Liver (tissue), 9 donors: ENCODE results near the gene NDUFA12. TPM values are rescaled to one million over a fixed set of nuclear protein-coding genes. Genes with fewer than 3 reads are reported as not detected.

Source experiments
- DNase-seq: peaks from one replicate; pipeline ENCODE4 v3.0.0-alpha.2; 2017; ENCODE audit warnings: low spot score
- H3K27ac ChIP-seq, 2 donors: one replicate each; pipeline ENCODE4 v1.7.0; 2013; ENCODE audit warnings: inconsistent platforms in 2 of 2, low read length in 2 of 2, control low read depth in 1 of 2, low read depth in 1 of 2, mild to moderate bottlenecking in 1 of 2
- H3K27me3 ChIP-seq, 4 donors: one replicate each; pipeline versions ENCODE4 v1.6.1 to v1.7.0; 2013; ENCODE audit warnings: low read length in 3 of 4, inconsistent platforms in 1 of 4, mild to moderate bottlenecking in 1 of 4, moderate library complexity in 1 of 4; ENCODE audit not compliant: control insufficient read depth in 4 of 4, insufficient read depth in 4 of 4
- H3K36me3 ChIP-seq, 4 donors: one replicate each; pipeline versions ENCODE4 v1.6.1 to v1.7.0; 2013; ENCODE audit warnings: low read length in 3 of 4, mild to moderate bottlenecking in 3 of 4, low read depth in 1 of 4, moderate library complexity in 1 of 4; ENCODE audit not compliant: control insufficient read depth in 4 of 4, insufficient read depth in 3 of 4
- H3K4me1 ChIP-seq, 4 donors: one replicate each; pipeline versions ENCODE4 v1.6.1 to v1.7.0; 2013; ENCODE audit warnings: low read length in 3 of 4, mild to moderate bottlenecking in 3 of 4, moderate library complexity in 1 of 4; ENCODE audit not compliant: control insufficient read depth in 4 of 4, insufficient read depth in 4 of 4
- H3K4me3 ChIP-seq, 3 donors: one replicate each; pipeline versions ENCODE4 v1.6.1 to v1.7.0; 2013; ENCODE audit warnings: low read length in 3 of 3, control low read depth in 1 of 3, low read depth in 1 of 3, mild to moderate bottlenecking in 1 of 3
- H3K9ac ChIP-seq, 2 donors: one replicate each; pipeline ENCODE4 v1.7.0; 2013; ENCODE audit warnings: low read length in 2 of 2, mild to moderate bottlenecking in 2 of 2, moderate library complexity in 2 of 2, control low read depth in 1 of 2, low read depth in 1 of 2
- H3K9me3 ChIP-seq, 4 donors: one replicate each; pipeline versions ENCODE4 v1.6.1 to v1.7.0; 2013; ENCODE audit warnings: low read length in 3 of 4; ENCODE audit not compliant: control insufficient read depth in 4 of 4
- ATF3 ChIP-seq: IDR thresholded peaks from 2 replicates; pipeline ENCODE4 v1.6.1; 2016; ENCODE audit warnings: antibody characterized with exemption
- CTCF ChIP-seq: fragments of 150-350 bp; IDR thresholded peaks from 2 replicates; pipeline ENCODE4 v1.5.1; 2017; ENCODE audit warnings: improper control_type of control experiment, low read depth, low read length; ENCODE audit not compliant: missing input control
- EGR1 ChIP-seq, 2 donors: IDR thresholded peaks; 2 replicates each; pipeline ENCODE4 v1.6.1; 2016 to 2018; ENCODE audit warnings: antibody characterized with exemption in 2 of 2, low read depth in 2 of 2
- FOXA1 ChIP-seq: IDR thresholded peaks from 2 replicates; pipeline ENCODE4 v1.6.1; 2016; ENCODE audit warnings: antibody characterized with exemption
- FOXA2 ChIP-seq: IDR thresholded peaks from 2 replicates; pipeline ENCODE4 v1.6.1; 2016; ENCODE audit warnings: antibody characterized with exemption
- GABPA ChIP-seq, 2 donors: IDR thresholded peaks in 1 of 2; conservative IDR thresholded peaks in 1 of 2; 2 replicates each; pipeline ENCODE4 v1.6.1; 2016; ENCODE audit warnings: antibody characterized with exemption in 2 of 2, mild to moderate bottlenecking in 1 of 2, moderate library complexity in 1 of 2
- HNF4A ChIP-seq, 2 donors: conservative IDR thresholded peaks; 2 replicates each; pipeline ENCODE4 v1.6.1; 2016; ENCODE audit warnings: antibody characterized with exemption in 2 of 2, mild to moderate bottlenecking in 2 of 2
- HNF4G ChIP-seq: IDR thresholded peaks from 2 replicates; pipeline ENCODE4 v1.6.1; 2016; ENCODE audit warnings: antibody characterized with exemption
- JUND ChIP-seq, 2 donors: IDR thresholded peaks; 2 replicates each; pipeline ENCODE4 v1.6.1; 2016; ENCODE audit warnings: antibody characterized with exemption in 2 of 2
- MAX ChIP-seq: IDR thresholded peaks from 2 replicates; pipeline ENCODE4 v1.6.1; 2016; ENCODE audit warnings: antibody characterized with exemption
- NR2F2 ChIP-seq: IDR thresholded peaks from 2 replicates; pipeline ENCODE4 v1.6.1; 2016; ENCODE audit warnings: antibody characterized with exemption
- RAD21 ChIP-seq, 2 donors: IDR thresholded peaks; 2 replicates each; pipeline ENCODE4 v1.6.1; 2016; ENCODE audit warnings: antibody characterized with exemption in 2 of 2, mild to moderate bottlenecking in 2 of 2
- REST ChIP-seq: IDR thresholded peaks from 2 replicates; pipeline ENCODE4 v1.6.1; 2016; ENCODE audit warnings: antibody characterized with exemption, mild to moderate bottlenecking
- RXRA ChIP-seq, 2 donors: IDR thresholded peaks; 2 replicates each; pipeline ENCODE4 v1.6.1; 2017 to 2018; ENCODE audit warnings: antibody characterized with exemption in 2 of 2, mild to moderate bottlenecking in 1 of 2
- SP1 ChIP-seq: IDR thresholded peaks from 2 replicates; pipeline ENCODE4 v1.6.1; 2018; ENCODE audit warnings: antibody characterized with exemption, mild to moderate bottlenecking
- TAF1 ChIP-seq: conservative IDR thresholded peaks from 2 replicates; pipeline ENCODE4 v1.6.1; 2016; ENCODE audit warnings: antibody characterized with exemption, mild to moderate bottlenecking
- YY1 ChIP-seq: IDR thresholded peaks from 2 replicates; pipeline ENCODE4 v1.6.1; 2016; ENCODE audit warnings: antibody characterized with exemption, mild to moderate bottlenecking
- ZBTB33 ChIP-seq: IDR thresholded peaks from 2 replicates; pipeline ENCODE4 v1.6.1; 2016; ENCODE audit warnings: antibody characterized with exemption
- WGBS: extraction: QIAGEN DNeasy Blood & Tissue Kit; methylation state at CpG from one replicate; pipeline ENCODE4 v1.1.7; 2013; 5-methylcytosine and 5-hydroxymethylcytosine counted together
- polyA plus RNA-seq, 2 donors: library from polyadenylated mRNA; stranded (reverse) in 1 of 2; unstranded in 1 of 2; fragments of 200-250 nt in 1 of 2; fragments of >200 nt in 1 of 2; fragmentation: Nextera tagmentation in 1 of 2; extraction: Ambion mirVana in 1 of 2; gene quantifications; one replicate each; pipeline versions ENCODE4 v1.2.1 to v1.2.3, GENCODE V29; 2013 to 2015
- total RNA-seq, 2 donors: library from RNA; depleted of rRNA; stranded (reverse); fragments of >200 nt; gene quantifications; one replicate each; pipeline ENCODE4 v1.2.3, GENCODE V29; 2014
- donor health status: healthy.
- donor health status: healthy.
- donor health status: healthy.
- donor health status: healthy.
- donor health status: healthy.

Gene NDUFA12
- total and polyA plus RNA-seq, 4 donors: 34.8 to 91.8 (median 57.4) TPM

- DNase-seq: no peak
- H3K4me3 ChIP-seq: no peak overlapping the region
- no peaks in the 10 kb centered on the region for H3K9me3 ChIP-seq
- H3K27ac ChIP-seq: no peak overlapping the region
- WGBS: 95% methylated on average over 4 of the region's 4 CpGs
- no peak for TF ChIP-seq CTCF
- no peak for TF ChIP-seq GABPA (IDR thresholded peaks at IDR 0.05 in 1 of 2, conservative IDR thresholded peaks at IDR 0.05 in 1 of 2)
- TF ChIP-seq SP1: no peak
- no peak for TF ChIP-seq TAF1
- no peak for TF ChIP-seq FOXA2
- TF ChIP-seq YY1: no peak
- no peak for TF ChIP-seq MAX
- TF ChIP-seq RXRA (IDR thresholded peaks at IDR 0.05): no peak
- no peak for TF ChIP-seq HNF4G
- TF ChIP-seq NR2F2: no peak
- TF ChIP-seq FOXA1: no peak
- no peak for TF ChIP-seq ZBTB33
- no peak for TF ChIP-seq REST
- TF ChIP-seq EGR1 (IDR thresholded peaks at IDR 0.05; ENCODE audit: low read depth in 2 of 2): no peak
- TF ChIP-seq HNF4A (conservative IDR thresholded peaks at IDR 0.05): no peak
- no peak for TF ChIP-seq RAD21 (IDR thresholded peaks at IDR 0.05)
- TF ChIP-seq ATF3: no peak
- TF ChIP-seq JUND (IDR thresholded peaks at IDR 0.05): no peak
- H3K36me3 ChIP-seq: peaks cover 8 to 51% (median 40%) of the 10 kb centered on the region in 4 donors
- H3K4me1 ChIP-seq: no peaks in the 10 kb centered on the region
- H3K27me3 ChIP-seq: no peaks in the 10 kb centered on the region
- H3K9ac ChIP-seq: no peak overlapping the region
These were observed 47.7 kb upstream of the NDUFA12 start for GRCh38 chr12:95051241-95051640.
